Thyroid gland (tissue), 4 donors: Measurements from ENCODE around the gene ALG11. TPM values are rescaled to one million over a fixed set of nuclear protein-coding genes. Genes with fewer than 3 reads are reported as not detected.

Experiments
- DNase-seq, 2 donors: peaks; one replicate each; pipeline ENCODE4 v3.0.0-alpha.2; 2019
- H3K27ac ChIP-seq, 3 donors: fragments of 200-600 bp; sonication (generic); 1 replicate in 2 of 3; 2 replicates in 1 of 3; pipeline ENCODE4 v1.5.1; 2016 to 2019; ENCODE audit warnings: mild to moderate bottlenecking in 1 of 3, moderate library complexity in 1 of 3
- H3K27me3 ChIP-seq: fragments of 200-600 bp; sonication (generic); one replicate; pipeline ENCODE4 v1.5.1; 2019
- H3K36me3 ChIP-seq, 2 donors: fragments of 200-600 bp; sonication (generic); one replicate each; pipeline ENCODE4 v1.5.1; 2016 to 2019
- H3K4me1 ChIP-seq, 2 donors: fragments of 200-600 bp; sonication (generic); one replicate each; pipeline ENCODE4 v1.5.1; 2017 to 2019
- H3K4me3 ChIP-seq, 3 donors: fragments of 200-600 bp; sonication (generic); replicated peaks in 1 of 3; 1 replicate in 2 of 3; 2 replicates in 1 of 3; pipeline ENCODE4 v1.5.1; 2016; ENCODE audit warnings: mild to moderate bottlenecking in 1 of 3
- H3K9me3 ChIP-seq: fragments of 200-600 bp; sonication (generic); one replicate; pipeline ENCODE4 v1.5.1; 2017
- CTCF ChIP-seq, 6 experiments: fragments of 200-600 bp in 3 of 6; fragments of 450-650 bp in 3 of 6; sonication (generic) in 3 of 6; IDR thresholded peaks; one replicate each; pipeline ENCODE4 v1.5.1; 2016 to 2019; ENCODE audit warnings: antibody characterized with exemption in 6 of 6, mild to moderate bottlenecking in 2 of 6, inconsistent platforms in 1 of 6, moderate library complexity in 1 of 6
- POLR2A ChIP-seq, 2 donors: fragments of 450-650 bp; IDR thresholded peaks; one replicate each; pipeline ENCODE4 v1.6.1; 2017; ENCODE audit warnings: antibody characterized with exemption in 2 of 2, mild to moderate bottlenecking in 2 of 2, moderate library complexity in 1 of 2
- WGBS, 2 donors: methylation state at CpG; one replicate each; pipeline ENCODE4 v1.1.5; 2017; 5-methylcytosine and 5-hydroxymethylcytosine counted together
- intact Hi-C: fragments of 100-400 bp; cut with DNase I; formaldehyde crosslinking; loops from one replicate; pipeline ENCODE4 v1.15.1; 2023
- total RNA-seq, 4 donors: library from RNA; depleted of rRNA; stranded (reverse); fragments of >200 nt; gene quantifications; one replicate each; pipeline ENCODE4 v1.2.3, GENCODE V29; 2016

Gene ALG11
- total RNA-seq, 4 donors from 2014 or later = 23.4 to 42.1 (median 39.0) TPM

GRCh38 chr13:52005841-52006522, 6.2 kb upstream of the ALG11 start:
- intact Hi-C loops = loop anchor here (10.0 kb wide), 1 partner anchor 161 kb away; the partner anchor contains the start of gene TMEM272
- no peak overlapping the region for H3K27ac ChIP-seq
- H3K4me1 ChIP-seq = peaks cover 5% of the 10 kb centered on the region in 2 donors
- DNase-seq = no peak
- 89 to 94% methylated on average over 13 of the region's 13 CpGs for WGBS, 2 donors
- H3K9me3 ChIP-seq = no peaks in the 10 kb centered on the region
- no peaks in the 10 kb centered on the region for H3K36me3 ChIP-seq
- H3K27me3 ChIP-seq = no peaks in the 10 kb centered on the region
- TF ChIP-seq CTCF (IDR thresholded peaks at IDR 0.05) = no peak
- TF ChIP-seq POLR2A (IDR thresholded peaks at IDR 0.05) = no peak
- no peak overlapping the region for H3K4me3 ChIP-seq

GRCh38 chr13:52006523-52007245, 5.5 kb upstream of the ALG11 start:
- DNase-seq = no peak
- Histone ChIP-seq H3K4me1 (peaks cover 7% of the 10 kb centered on the region in 2 donors), H3K36me3 (no peaks in the 10 kb centered on the region), H3K27ac (no peak overlapping the region), H3K4me3 (no peak overlapping the region), H3K9me3 (no peaks in the 10 kb centered on the region), H3K27me3 (no peaks in the 10 kb centered on the region)
- WGBS, 2 donors = 85 to 86% methylated on average over 8 of the region's 8 CpGs
- intact Hi-C loops = loop anchor here (10.0 kb wide), 1 partner anchor 162 kb away; the partner anchor contains the start of gene TMEM272
- TF ChIP-seq CTCF (IDR thresholded peaks at IDR 0.05) (no peak), POLR2A (IDR thresholded peaks at IDR 0.05) (no peak)

GRCh38 chr13:52009946-52010345, 2.3 kb upstream of the ALG11 start:
- Histone ChIP-seq H3K27ac (no peak overlapping the region), H3K27me3 (no peaks in the 10 kb centered on the region), H3K4me1 (peaks cover 7 to 15% of the 10 kb centered on the region in 2 donors), H3K36me3 (no peaks in the 10 kb centered on the region), H3K4me3 (no peak overlapping the region), H3K9me3 (no peaks in the 10 kb centered on the region)
- no peak for TF ChIP-seq CTCF (IDR thresholded peaks at IDR 0.05)
- no peak for TF ChIP-seq POLR2A (IDR thresholded peaks at IDR 0.05)
- intact Hi-C loops = loop anchor here (10.0 kb wide), 2 partner anchors 165 to 195 kb away; partner anchors contain the start of gene TMEM272
- 71 to 75% methylated on average over 6 of the region's 6 CpGs for WGBS, 2 donors
- no peak for DNase-seq

- intact Hi-C loops = loop anchor here (10.0 kb wide), 1 partner anchor 196 kb away; no protein-coding TSS in a partner anchor
Observed at GRCh38 chr13:52010890-52011631, 1.1 kb upstream of the ALG11 start, which contains the start of gene ATP7B. Gene ATP7B (minus strand): TSS chr13:52011450. CDS start chr13:52011337, 113 bp downstream.

More at GRCh38 chr13:52010890-52011631, 1.1 kb upstream of the ALG11 start, which contains the start of gene ATP7B:
- WGBS, 2 donors = 8 to 11% methylated on average over 26 to 41 of the region's 46 CpGs
- Histone ChIP-seq H3K4me3 (peak within 1 kb of the TSS; percentile 74 to 97 (median 80)), H3K9me3 (no peaks in the 10 kb centered on the region), H3K27ac (peak within 1 kb of the TSS in 2 of 3 donors; percentile 34 to 78), H3K4me1 (peaks cover 7 to 15% of the 10 kb centered on the region in 2 donors), H3K27me3 (no peaks in the 10 kb centered on the region), H3K36me3 (no peaks in the 10 kb centered on the region)
- TF ChIP-seq CTCF (IDR thresholded peaks at IDR 0.05) (no peak), POLR2A (IDR thresholded peaks at IDR 0.05) (no peak)
- DNase-seq = peak; percentile 21 to 34
